IgD-negative memory B cell (primary cell): ENCODE data around the gene KLC3. TPM values are rescaled to one million over a fixed set of nuclear protein-coding genes. Genes with fewer than 3 reads are reported as not detected.

Experiments used
- H3K27ac Mint-ChIP-seq, 3 donors: one replicate each; pipeline ENCODE4 v1.8.0; 2020 to 2022; ENCODE audit warnings: mild to moderate bottlenecking in 3 of 3, mixed read lengths in 3 of 3, moderate library complexity in 1 of 3
- H3K27me3 Mint-ChIP-seq: one replicate; pipeline ENCODE4 v1.8.0; 2021; ENCODE audit warnings: mixed read lengths
- H3K36me3 Mint-ChIP-seq: one replicate; pipeline ENCODE4 v1.8.0; 2020; ENCODE audit warnings: mild to moderate bottlenecking, mixed read lengths
- H3K4me1 Mint-ChIP-seq, 3 donors: one replicate each; pipeline ENCODE4 v1.8.0; 2020 to 2022; ENCODE audit warnings: mixed read lengths in 3 of 3, mild to moderate bottlenecking in 1 of 3
- H3K4me3 Mint-ChIP-seq, 4 donors: one replicate each; pipeline ENCODE4 v1.8.0; 2020 to 2022; ENCODE audit warnings: mild to moderate bottlenecking in 4 of 4, mixed read lengths in 4 of 4, moderate library complexity in 3 of 4
- H3K9me3 Mint-ChIP-seq, 3 donors: one replicate each; pipeline ENCODE4 v1.8.0; 2020 to 2021; ENCODE audit warnings: mixed read lengths in 3 of 3, mild to moderate bottlenecking in 1 of 3
- polyA plus RNA-seq: library from polyadenylated mRNA; unstranded; fragments of 300-500 nt; fragmentation: Illumina TruSeq; gene quantifications from one replicate; pipeline ENCODE4 v1.2.3, GENCODE V29; 2021

KLC3 gene
- polyA plus RNA-seq, 1 donor from 2014 or later: not detected

- Mint-ChIP-seq H3K27ac (no peak overlapping the region), H3K4me3 (no peak overlapping the region), H3K27me3 (no peaks in the 10 kb centered on the region), H3K9me3 (no peaks in the 10 kb centered on the region), H3K36me3 (peaks cover 7% of the 10 kb centered on the region), H3K4me1 (peaks cover 0 to 3% (median 2%) of the 10 kb centered on the region in 3 donors)
Observed at GRCh38 chr19:45364696-45365095, 24.1 kb downstream of the KLC3 start.

DNA sequence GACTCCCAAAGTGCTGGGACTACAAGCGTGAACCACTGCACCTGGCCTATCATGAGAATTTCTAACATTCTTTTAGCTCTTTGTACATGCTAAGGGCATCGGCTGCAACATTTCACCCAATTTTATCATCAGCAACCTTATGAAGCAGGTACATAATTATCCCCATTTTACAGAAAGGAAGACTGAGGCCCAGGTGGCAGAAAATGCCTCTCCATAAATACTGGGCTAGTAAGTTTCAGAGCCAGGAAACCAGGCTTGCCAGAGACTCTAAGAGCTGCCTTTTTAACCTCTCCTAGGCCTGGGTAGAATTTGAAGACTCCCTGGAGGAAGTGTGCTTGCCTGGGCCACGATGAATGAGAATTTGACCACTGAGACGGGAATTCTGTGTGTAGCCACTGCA lies 27.6 kb downstream of the KLC3 start:
- Mint-ChIP-seq H3K4me3 (peak overlapping the region; percentile 1 to 82 (median 52)), H3K27me3 (no peaks in the 10 kb centered on the region), H3K4me1 (peaks cover 0 to 6% (median 5%) of the 10 kb centered on the region in 3 donors), H3K27ac (no peak overlapping the region), H3K9me3 (no peaks in the 10 kb centered on the region), H3K36me3 (peaks cover 2% of the 10 kb centered on the region)

GRCh38 chr19:45368737-45369340 lies 28.3 kb downstream of the KLC3 start:
- no peak overlapping the region for H3K27ac Mint-ChIP-seq
- peaks cover 0 to 6% (median 5%) of the 10 kb centered on the region in 3 donors for H3K4me1 Mint-ChIP-seq
- H3K27me3 Mint-ChIP-seq: no peaks in the 10 kb centered on the region
- H3K9me3 Mint-ChIP-seq: no peaks in the 10 kb centered on the region
- H3K4me3 Mint-ChIP-seq: peak overlapping the region in 3 of 4 donors; percentile 71 to 79 (median 72)
- peaks cover 2% of the 10 kb centered on the region for H3K36me3 Mint-ChIP-seq

GRCh38 chr19:45370410-45371204 lies 30.1 kb downstream of the KLC3 start, which contains the start of gene ERCC2:
TSS of gene ERCC2 (minus strand) at chr19:45370573. CDS start at chr19:45370540, 33 bp downstream.
- peaks cover 2% of the 10 kb centered on the region for H3K36me3 Mint-ChIP-seq
- peaks cover 0 to 6% (median 5%) of the 10 kb centered on the region in 3 donors for H3K4me1 Mint-ChIP-seq
- H3K27ac Mint-ChIP-seq: peak within 1 kb of the TSS; percentile 41 to 98 (median 97)
- H3K4me3 Mint-ChIP-seq: peak within 1 kb of the TSS; percentile 77 to 97 (median 95)
- no peaks in the 10 kb centered on the region for H3K9me3 Mint-ChIP-seq
- no peaks in the 10 kb centered on the region for H3K27me3 Mint-ChIP-seq

DNA sequence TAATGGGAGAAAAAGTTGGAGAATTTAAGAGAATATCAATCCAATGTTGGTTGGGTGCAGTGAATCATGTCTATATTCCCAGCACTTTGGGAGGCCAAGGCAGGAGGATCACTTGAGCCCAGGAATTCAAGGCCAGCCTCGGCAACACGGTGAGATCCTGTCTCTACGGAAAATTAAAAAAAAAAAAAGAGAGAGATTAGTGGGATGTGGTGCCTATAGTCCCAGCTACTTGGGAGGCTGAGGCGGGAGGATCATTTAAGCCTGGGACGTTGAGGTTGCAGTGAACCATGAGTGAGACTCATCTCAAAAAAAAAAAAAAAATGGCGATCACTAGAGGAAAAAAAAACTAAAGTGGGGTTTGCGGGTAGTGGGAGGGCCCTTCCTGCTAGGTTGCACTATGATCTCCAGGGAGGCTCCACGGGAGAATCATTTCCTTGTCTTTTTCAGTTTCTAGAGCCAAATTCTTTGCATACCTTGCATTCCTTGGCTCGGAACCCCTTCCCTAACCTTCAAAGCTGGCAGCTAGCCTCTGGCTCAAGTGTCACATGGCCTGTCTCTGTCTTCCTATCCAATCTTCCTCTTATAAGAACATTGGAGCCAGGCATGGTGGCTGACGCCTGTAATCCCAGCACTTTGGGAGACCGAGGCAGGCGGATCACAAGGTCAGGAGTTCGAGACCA lies 35.6 kb downstream of the KLC3 start:
- Mint-ChIP-seq H3K36me3 (no peaks in the 10 kb centered on the region), H3K4me1 (peaks cover 0 to 2% (median 0%) of the 10 kb centered on the region in 3 donors), H3K27me3 (no peaks in the 10 kb centered on the region), H3K27ac (peak overlapping the region in 1 of 3 donors; percentile 73), H3K4me3 (no peak overlapping the region), H3K9me3 (no peaks in the 10 kb centered on the region)

DNA sequence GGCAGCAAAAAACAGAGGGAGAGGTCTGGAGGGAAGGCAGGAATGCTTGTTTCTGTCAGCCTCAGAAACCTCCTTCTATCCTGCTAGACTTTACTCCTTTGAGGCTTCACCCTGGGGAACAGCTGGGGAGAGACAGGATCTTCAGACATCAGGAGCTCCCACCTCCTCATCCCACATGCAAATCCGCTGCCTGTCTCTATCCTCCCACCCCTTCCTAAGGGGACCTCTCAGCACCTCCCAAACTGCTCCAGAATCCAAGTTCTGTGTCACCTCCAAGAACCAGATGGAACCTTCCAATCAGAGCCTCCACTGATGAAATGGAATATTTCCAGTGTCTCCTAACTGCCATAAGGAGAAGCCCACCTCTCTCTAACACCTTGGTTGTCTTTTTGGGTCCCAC lies 39.6 kb downstream of the KLC3 start:
- Mint-ChIP-seq H3K9me3 (no peaks in the 10 kb centered on the region), H3K36me3 (no peaks in the 10 kb centered on the region), H3K4me3 (no peak overlapping the region), H3K27me3 (peaks cover 6% of the 10 kb centered on the region), H3K27ac (no peak overlapping the region), H3K4me1 (peaks cover 0 to 2% (median 0%) of the 10 kb centered on the region in 3 donors)

DNA sequence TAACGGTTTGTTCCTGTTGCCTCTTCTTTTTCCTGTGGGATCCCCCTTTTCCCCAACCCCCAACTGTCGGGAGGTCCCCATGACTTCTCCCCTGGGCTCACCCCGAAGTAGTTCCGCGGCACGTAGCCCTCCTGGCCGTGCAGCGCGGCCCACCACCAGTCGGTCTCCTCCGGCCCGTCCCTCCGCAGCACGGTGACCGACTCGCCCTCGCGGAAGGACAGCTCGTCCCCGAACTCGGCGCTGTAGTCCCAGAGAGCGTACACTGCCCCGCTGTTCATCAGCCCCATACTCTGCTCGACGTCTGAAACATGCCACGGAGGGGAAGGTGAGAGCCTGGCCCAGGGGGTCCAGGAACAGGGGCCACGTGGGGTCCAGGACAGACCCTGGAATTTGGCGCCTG lies 41.9 kb downstream of the KLC3 start:
- H3K27ac Mint-ChIP-seq: no peak overlapping the region
- no peaks in the 10 kb centered on the region for H3K9me3 Mint-ChIP-seq
- H3K4me3 Mint-ChIP-seq: no peak overlapping the region
- H3K4me1 Mint-ChIP-seq: no peaks in the 10 kb centered on the region
- no peaks in the 10 kb centered on the region for H3K36me3 Mint-ChIP-seq
- peaks cover 15% of the 10 kb centered on the region for H3K27me3 Mint-ChIP-seq

DNA sequence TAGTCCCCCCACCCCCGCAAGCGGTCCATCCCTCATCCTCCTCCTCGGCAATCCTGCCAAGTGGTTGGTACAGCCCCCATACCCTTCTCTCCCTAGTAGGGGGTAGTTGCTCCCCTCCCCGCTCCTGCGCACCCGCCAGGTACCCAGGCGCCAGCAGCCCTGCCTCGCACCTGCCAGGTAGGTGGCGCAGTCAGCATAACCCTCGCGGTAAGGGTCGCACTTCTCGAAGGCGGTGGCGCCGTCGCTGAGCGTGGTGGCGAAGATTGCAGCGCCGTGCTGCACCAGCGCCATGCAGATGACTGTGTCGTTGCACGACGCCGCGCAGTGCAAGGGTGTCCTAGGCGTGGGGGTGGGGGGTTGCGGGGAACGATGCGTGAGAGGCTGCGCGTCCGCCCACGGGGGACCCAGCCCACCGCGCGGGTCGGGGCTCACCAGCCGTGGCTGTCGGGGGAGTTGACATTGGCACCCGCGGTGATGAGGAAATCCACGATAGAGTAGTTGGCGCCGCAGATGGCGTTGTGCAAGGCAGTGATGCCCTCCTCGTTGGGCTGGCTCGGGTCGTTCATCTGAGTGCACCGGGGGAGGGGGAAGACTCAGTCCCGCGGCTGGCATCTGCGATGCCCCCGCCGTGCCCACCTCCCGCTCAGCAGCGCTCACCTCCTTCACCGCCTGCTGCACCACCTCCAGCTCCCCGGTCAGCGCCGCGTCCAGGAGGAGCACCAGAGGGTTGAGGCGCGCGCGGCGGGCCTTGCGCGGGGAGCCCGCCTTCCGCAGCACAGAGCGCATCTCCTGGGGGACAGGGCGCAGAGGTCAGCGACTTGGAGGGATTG lies 45.1 kb downstream of the KLC3 start:
- no peaks in the 10 kb centered on the region for H3K4me1 Mint-ChIP-seq
- H3K36me3 Mint-ChIP-seq: peaks cover 2% of the 10 kb centered on the region
- H3K9me3 Mint-ChIP-seq: no peaks in the 10 kb centered on the region
- H3K27ac Mint-ChIP-seq: no peak overlapping the region
- peak overlapping the region in 1 of 4 donors; percentile 28 for H3K4me3 Mint-ChIP-seq
- H3K27me3 Mint-ChIP-seq: peaks cover 19% of the 10 kb centered on the region

DNA sequence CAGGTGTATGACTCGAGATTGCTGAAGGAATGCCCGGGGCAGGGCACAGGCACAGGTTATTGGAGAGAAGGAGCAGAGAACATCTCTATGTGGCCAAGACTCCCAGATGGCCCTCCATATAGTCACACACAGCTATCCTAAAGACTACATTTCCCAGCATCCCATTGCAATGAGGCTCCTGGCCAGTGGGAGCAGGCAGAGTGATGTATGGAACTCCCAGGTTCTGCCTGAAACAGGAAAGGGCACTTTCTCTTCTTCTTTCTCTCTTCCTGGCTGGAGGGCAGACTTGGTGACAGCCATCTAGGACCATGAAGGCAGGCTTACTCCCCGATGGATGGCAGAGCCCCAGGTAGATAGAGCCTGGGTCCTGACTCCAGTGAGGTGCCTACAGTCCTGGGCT lies 50.8 kb downstream of the KLC3 start:
- Mint-ChIP-seq H3K27me3 (peaks cover 5% of the 10 kb centered on the region), H3K27ac (no peak overlapping the region), H3K9me3 (no peaks in the 10 kb centered on the region), H3K4me3 (no peak overlapping the region), H3K36me3 (peaks cover 2% of the 10 kb centered on the region), H3K4me1 (no peaks in the 10 kb centered on the region)

DNA sequence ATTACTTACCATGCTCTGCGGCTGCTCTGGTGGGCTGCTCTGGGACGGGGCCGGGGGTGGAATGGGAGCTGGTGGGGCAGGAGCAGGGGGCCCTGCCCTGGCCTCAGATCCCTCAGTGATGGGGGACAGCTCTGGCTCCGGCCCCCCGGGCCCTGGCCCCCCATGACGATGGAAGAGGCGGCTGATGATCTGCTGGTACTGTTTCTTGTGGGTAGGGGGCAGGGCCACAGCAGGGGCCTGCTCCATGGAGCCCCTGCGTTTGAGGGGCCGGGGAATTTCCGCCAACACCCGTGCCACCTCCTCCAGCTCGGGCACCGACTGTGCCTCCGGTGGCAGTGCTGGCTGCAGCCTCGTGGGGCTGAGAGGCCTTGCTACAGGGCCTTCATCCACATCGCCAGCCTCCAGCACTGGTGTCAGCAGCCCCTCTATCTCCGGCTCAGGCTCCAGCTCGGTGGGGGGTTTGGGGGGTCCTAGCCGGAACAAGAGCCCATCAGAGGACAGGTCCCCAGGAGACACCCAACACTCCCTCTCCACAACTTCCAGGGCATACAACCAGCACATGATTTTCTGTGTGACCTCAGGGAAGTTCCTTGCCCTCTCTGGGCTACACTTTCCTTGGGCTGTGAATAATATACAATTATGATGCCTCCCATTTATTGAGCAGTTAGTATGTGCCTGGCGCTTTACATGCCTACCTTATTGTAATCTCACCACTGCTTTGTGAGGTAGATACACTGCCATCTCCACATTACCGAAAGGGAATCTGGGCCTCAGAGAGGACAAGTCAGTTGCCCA lies 51.5 kb downstream of the KLC3 start:
- H3K4me1 Mint-ChIP-seq: no peaks in the 10 kb centered on the region
- peaks cover 2% of the 10 kb centered on the region for H3K36me3 Mint-ChIP-seq
- H3K4me3 Mint-ChIP-seq: no peak overlapping the region
- H3K9me3 Mint-ChIP-seq: no peaks in the 10 kb centered on the region
- peaks cover 8% of the 10 kb centered on the region for H3K27me3 Mint-ChIP-seq
- no peak overlapping the region for H3K27ac Mint-ChIP-seq

DNA sequence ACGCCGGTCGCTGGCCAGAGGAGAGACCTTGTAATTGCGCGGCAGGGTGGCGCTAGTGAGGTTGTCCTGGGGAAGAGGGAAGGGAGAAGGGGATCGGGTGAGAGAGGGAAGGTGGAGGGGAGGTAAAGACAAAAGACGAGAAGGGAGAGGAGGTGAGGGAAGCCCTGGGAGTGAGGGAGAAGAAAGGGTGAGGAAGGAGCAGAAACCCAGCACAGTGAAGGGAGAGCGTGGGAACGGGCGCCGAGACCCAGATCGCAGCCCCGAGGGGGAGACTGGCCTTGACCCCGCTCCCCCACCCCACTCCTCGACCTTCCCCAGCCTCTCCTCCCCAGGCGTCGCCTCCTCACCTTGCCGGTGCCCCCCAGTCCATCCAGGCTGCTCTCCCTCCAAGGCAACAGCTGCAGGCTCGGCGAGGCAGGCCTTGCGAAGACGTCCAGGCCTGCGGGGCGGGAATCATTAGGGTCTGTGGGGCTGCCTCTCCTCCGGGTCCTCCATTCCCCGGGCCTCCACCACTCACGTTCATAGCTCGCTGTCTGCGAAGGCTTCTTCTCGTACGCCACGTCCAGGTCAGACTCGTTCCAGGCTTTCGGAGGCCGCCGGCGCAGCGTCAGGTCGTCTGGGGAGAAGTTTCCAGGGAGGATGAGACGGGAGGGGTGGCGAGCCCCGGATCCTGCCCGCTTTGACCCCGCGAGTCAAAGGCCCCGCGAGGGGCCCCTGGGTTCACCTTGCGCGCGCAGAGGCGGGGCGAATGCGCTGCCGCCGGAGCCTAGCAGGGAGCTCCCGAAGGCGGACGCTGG lies 55.5 kb downstream of the KLC3 start:
- Mint-ChIP-seq H3K36me3 (no peaks in the 10 kb centered on the region), H3K4me1 (peaks cover 0 to 7% (median 4%) of the 10 kb centered on the region in 3 donors), H3K4me3 (peak overlapping the region in 1 of 4 donors; percentile 27), H3K9me3 (no peaks in the 10 kb centered on the region), H3K27me3 (peaks cover 28% of the 10 kb centered on the region), H3K27ac (no peak overlapping the region)

GRCh38 chr19:45400192-45400591 lies 59.6 kb downstream of the KLC3 start:
- Mint-ChIP-seq H3K4me3 (peak overlapping the region in 1 of 4 donors; percentile 14), H3K27ac (peak overlapping the region in 1 of 3 donors; percentile 48), H3K36me3 (no peaks in the 10 kb centered on the region), H3K9me3 (no peaks in the 10 kb centered on the region), H3K27me3 (peaks cover 51% of the 10 kb centered on the region), H3K4me1 (peaks cover 10 to 11% (median 11%) of the 10 kb centered on the region in 3 donors)
